Stimulated activated CD4-positive, alpha-beta T cell treated with anti-CD3 and anti-CD28 coated beads, TNF-alpha, amount 100 ng/mL, for 1 hour (primary cell): ENCODE results near the gene ANTKMT.
A peak's percentile ranks its signal among the peaks of the same experiment; 100 is the strongest.
"Not testable (repeated sequence)": the region's sequence is repeated elsewhere in the genome, so short reads cannot be mapped to it uniquely, and the experiment has no call there.

Experiments
- DNase-seq, 3 donors: peaks; one replicate each; pipeline ENCODE4 v3.0.0-alpha.2; 2020; ENCODE audit warnings: low read depth in 3 of 3, low spot score in 1 of 3

ANTKMT gene

GRCh38 chr16:698911-699671, 21.9 kb upstream of the ANTKMT start:
- no peak for DNase-seq

- DNase-seq = peak in 1 of 3 donors; percentile 48
Measured at GRCh38 chr16:700684-701584, 20.0 kb upstream of the ANTKMT start.

GRCh38 chr16:702341-702740, 18.6 kb upstream of the ANTKMT start:
- DNase-seq = no peak

- no peak for DNase-seq
Measured at GRCh38 chr16:703406-703805, 17.5 kb upstream of the ANTKMT start.

- no peak for DNase-seq
Measured at GRCh38 chr16:704047-704446, 16.9 kb upstream of the ANTKMT start.

GRCh38 chr16:704552-705380, 16.2 kb upstream of the ANTKMT start:
- no peak for DNase-seq

- DNase-seq = no peak
Measured at GRCh38 chr16:705431-706188, 15.3 kb upstream of the ANTKMT start, which contains the start of gene FBXL16. TSS of gene FBXL16 (minus strand) at chr16:705801. CDS start at chr16:697405, 8,396 bp downstream.

- DNase-seq = no peak
Measured at GRCh38 chr16:706189-707061, 14.5 kb upstream of the ANTKMT start.

- DNase-seq = no peak
Measured at GRCh38 chr16:707062-707538, 13.8 kb upstream of the ANTKMT start.

GRCh38 chr16:708019-708418, 12.9 kb upstream of the ANTKMT start:
- no peak for DNase-seq

- DNase-seq = no peak
Measured at GRCh38 chr16:708959-709358, 12.0 kb upstream of the ANTKMT start.

GRCh38 chr16:709566-710499, 11.1 kb upstream of the ANTKMT start:
- no peak for DNase-seq

- DNase-seq = no peak
Measured at GRCh38 chr16:710500-711075, 10.4 kb upstream of the ANTKMT start.

- DNase-seq = no peak
Measured at GRCh38 chr16:711084-711483, 9.9 kb upstream of the ANTKMT start.

GRCh38 chr16:711548-712320, 9.2 kb upstream of the ANTKMT start:
- DNase-seq = peak; percentile 53 to 77 (median 68)

- DNase-seq = not testable (repeated sequence)
Measured at GRCh38 chr16:712740-713250, 8.2 kb upstream of the ANTKMT start.

GRCh38 chr16:714079-714478, 6.9 kb upstream of the ANTKMT start:
- no peak for DNase-seq
